B cell (primary cell): ENCODE results near the gene CDK10. TPM values are rescaled to one million over a fixed set of nuclear protein-coding genes. Genes with fewer than 3 reads are reported as not detected.

Experiments
- ATAC-seq: fragments of 200-7000 bp; cut with Tn5 transposase; one replicate; pipeline ENCODE4 v1.10.0; 2021; ENCODE audit warnings: low read depth, mild to moderate bottlenecking, moderate number of reproducible peaks, moderate library complexity
- CTCF ChIA-PET: fragments of 350-600 bp; sonication (Branson Sonifier 250); formaldehyde crosslinking; loops from one replicate; lab custom pipeline; 2021; ENCODE audit warnings: antibody characterized with exemption, inconsistent platforms; lab: Charles Lee
- POLR2A ChIA-PET: fragments of 350-600 bp; sonication (Branson Sonifier 250); formaldehyde crosslinking; loops from one replicate; lab custom pipeline; 2021; ENCODE audit warnings: antibody characterized with exemption; lab: Charles Lee
- DNase-seq: peaks from one replicate; pipeline ENCODE4 v3.0.0; 2013
- H2AFZ ChIP-seq: 2 replicates; pipeline ENCODE4 v1.6.1; 2012; ENCODE audit warnings: mild to moderate bottlenecking, low read depth, low read length; ENCODE audit not compliant: insufficient read depth, poor library complexity, severe bottlenecking
- H3K27ac ChIP-seq, 2 donors: 1 replicate in 1 of 2; 2 replicates in 1 of 2; pipeline ENCODE4 v1.5.1; 2012 to 2013; ENCODE audit warnings: low read length in 2 of 2, mild to moderate bottlenecking in 2 of 2, moderate library complexity in 1 of 2
- H3K27me3 ChIP-seq, 4 experiments: fragments of 200-600 bp in 1 of 4; sonication (generic) in 1 of 4; replicated peaks in 1 of 4; 1 replicate in 2 of 4; 2 replicates in 2 of 4; pipeline versions ENCODE4 v1.6.1 to v1.7.0; 2013 to 2016; ENCODE audit warnings: low read length in 3 of 4, mild to moderate bottlenecking in 2 of 4, mixed read lengths in 1 of 4, moderate library complexity in 1 of 4; ENCODE audit not compliant: insufficient read depth in 4 of 4, control insufficient read depth in 3 of 4; ENCODE audit errors: control extremely low read depth in 1 of 4
- H3K36me3 ChIP-seq, 2 experiments: replicated peaks in 1 of 2; 1 replicate in 1 of 2; 2 replicates in 1 of 2; pipeline versions ENCODE4 v1.6.1 to v1.7.1; 2013; ENCODE audit warnings: low read length in 1 of 2; ENCODE audit not compliant: insufficient read depth in 2 of 2, control insufficient read depth in 1 of 2; ENCODE audit errors: control extremely low read depth in 1 of 2, extremely low read depth in 1 of 2
- H3K4me1 ChIP-seq, 2 donors: fragments of 200-600 bp in 1 of 2; sonication (generic) in 1 of 2; 1 replicate in 1 of 2; 2 replicates in 1 of 2; pipeline versions ENCODE4 v1.5.1 to v1.6.1; 2013 to 2017; ENCODE audit warnings: low read length in 2 of 2; ENCODE audit not compliant: control insufficient read depth in 2 of 2, insufficient read depth in 2 of 2
- H3K4me2 ChIP-seq: replicated peaks from 2 replicates; pipeline ENCODE3; 2012; ENCODE audit warnings: mild to moderate bottlenecking, low read depth, low read length; ENCODE audit not compliant: poor library complexity, severe bottlenecking
- H3K4me3 ChIP-seq, 5 experiments: fragments of 200-600 bp in 1 of 5; sonication (generic) in 1 of 5; 1 replicate in 3 of 5; 2 replicates in 2 of 5; pipeline versions ENCODE4 v1.5.1 to v1.7.0; 2011 to 2016; ENCODE audit warnings: low read length in 4 of 5, mild to moderate bottlenecking in 4 of 5, low read depth in 2 of 5, control low read depth in 1 of 5, moderate library complexity in 1 of 5; ENCODE audit not compliant: insufficient read depth in 1 of 5; ENCODE audit errors: control extremely low read depth in 1 of 5, extremely low read depth in 1 of 5
- H3K79me2 ChIP-seq: fragments of 200-600 bp; sonication (generic); one replicate; pipeline ENCODE4 v1.6.0; 2016; ENCODE audit warnings: low read length; ENCODE audit not compliant: control insufficient read depth, insufficient read depth
- H3K9ac ChIP-seq: fragments of 200-600 bp; sonication (generic); 2 replicates; pipeline ENCODE4 v1.6.1; 2017; ENCODE audit warnings: mild to moderate bottlenecking, low read length, moderate library complexity
- H3K9me3 ChIP-seq, 3 donors: one replicate each; pipeline versions ENCODE4 v1.6.1 to v1.7.1; 2013; ENCODE audit warnings: low read length in 2 of 3; ENCODE audit not compliant: control insufficient read depth in 2 of 3, insufficient read depth in 1 of 3; ENCODE audit errors: control extremely low read depth in 1 of 3
- H4K20me1 ChIP-seq: 2 replicates; pipeline ENCODE4 v1.6.0; 2012; ENCODE audit warnings: mild to moderate bottlenecking, low read length; ENCODE audit not compliant: insufficient read depth, control insufficient read depth, poor library complexity, severe bottlenecking
- H3K27ac Mint-ChIP-seq: one replicate; pipeline ENCODE4 v1.8.0; 2021; ENCODE audit warnings: mixed read lengths
- H3K27me3 Mint-ChIP-seq: one replicate; pipeline ENCODE4 v1.8.0; 2021; ENCODE audit warnings: mixed read lengths
- H3K4me1 Mint-ChIP-seq: one replicate; pipeline ENCODE4 v1.8.0; 2021; ENCODE audit warnings: mixed read lengths
- H3K4me3 Mint-ChIP-seq: one replicate; pipeline ENCODE4 v1.8.0; 2021; ENCODE audit warnings: mixed read lengths
- H3K9me3 Mint-ChIP-seq: one replicate; pipeline ENCODE4 v1.8.0; 2022; ENCODE audit warnings: mixed read lengths; ENCODE audit not compliant: insufficient read depth
- EZH2 ChIP-seq: IDR thresholded peaks from 2 replicates; pipeline ENCODE4 v1.6.1; 2012; ENCODE audit warnings: borderline replicate concordance, low read depth, mild to moderate bottlenecking, moderate library complexity, low read length; ENCODE audit not compliant: insufficient read depth, poor library complexity, severe bottlenecking
- WGBS: methylation state at CpG from one replicate; pipeline ENCODE4 v1.1.5; 2013; ENCODE audit warnings: missing lambda C conversion rate; ENCODE audit not compliant: insufficient coverage; 5-methylcytosine and 5-hydroxymethylcytosine counted together
- intact Hi-C: fragments of 100-400 bp; cut with micrococcal nuclease; formaldehyde crosslinking; loops from one replicate; pipeline ENCODE4 v1.10.0; 2022
- polyA plus RNA-seq: library from polyadenylated mRNA; depleted of rRNA; stranded (reverse); fragments of >200 nt; gene quantifications from 2 replicates; pipeline ENCODE4 v1.2.3, GENCODE V29; 2012
- total RNA-seq, 2 donors: library from RNA; stranded (reverse); fragments of 120-200 nt in 1 of 2; gene quantifications; 1 replicate in 1 of 2; 2 replicates in 1 of 2; pipeline versions ENCODE4 v1.2.3 to v1.2.4, GENCODE V29; 2013 to 2022
- TF ChIP-seq, protein P1 (sequence below): fragments of 200-600 bp; IDR thresholded peaks from one replicate; pipeline ENCODE4 v1.8.0; 2022; ENCODE audit warnings: antibody characterized with exemption, mild to moderate bottlenecking

CDK10 gene
- total and polyA plus RNA-seq, 2 donors (not counting 1 experiment from before 2014, with no cell fraction given): 114 to 145 TPM

DNA sequence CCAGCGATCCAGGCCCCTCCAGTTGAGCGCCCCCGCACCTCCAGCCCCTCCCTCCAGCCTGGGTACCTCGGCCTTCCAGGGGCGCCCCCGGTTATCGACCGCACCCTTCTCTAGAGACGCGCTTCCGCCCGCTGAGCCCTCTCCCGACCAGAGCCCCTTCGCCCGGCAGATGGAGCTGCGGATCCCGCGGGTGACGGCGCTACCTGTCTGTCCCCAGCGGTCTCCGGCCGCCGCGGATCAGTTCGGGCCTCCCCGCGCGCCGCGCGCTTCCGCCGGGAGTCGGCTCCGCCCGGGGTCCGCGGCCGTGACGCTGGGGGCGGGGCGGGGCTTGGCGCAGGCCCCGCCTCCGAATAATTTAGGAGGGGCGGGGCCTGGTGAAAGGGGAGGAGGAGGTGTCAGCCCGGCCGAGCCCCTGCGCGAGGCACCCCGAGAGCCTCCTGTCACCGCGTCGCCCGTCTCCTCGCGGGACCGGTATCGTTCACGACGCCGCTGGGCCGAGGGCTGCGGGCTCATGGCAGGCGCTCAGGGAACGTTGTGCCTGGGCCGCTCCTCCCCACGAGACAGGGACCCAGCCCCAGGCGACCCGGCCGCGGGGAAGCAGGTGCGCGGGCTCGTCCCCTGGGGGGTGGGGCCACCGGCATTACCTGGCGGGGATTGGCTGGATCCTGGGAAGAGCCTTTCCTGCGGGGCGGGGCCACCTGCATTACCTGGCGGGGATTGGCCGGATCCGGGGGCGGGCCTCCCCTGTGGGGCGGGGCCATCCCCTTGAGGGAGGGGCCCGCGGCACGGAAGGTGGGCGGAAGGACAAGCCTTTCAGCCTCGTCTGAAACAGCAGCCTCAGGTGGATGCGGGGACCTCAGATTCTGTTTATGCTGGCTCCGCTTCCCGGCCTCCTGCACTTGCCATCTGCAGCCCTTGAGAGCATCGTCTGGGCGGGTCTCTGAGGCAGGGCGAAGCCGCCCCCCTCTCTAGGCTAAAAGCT is 15.2 kb downstream of the CDK10 start, which contains the start of gene SPATA2L:
Gene SPATA2L, minus strand, starts transcription at position 281 of the 982 bp plus-strand sequence. CDS start 473 bp downstream, outside the sequence.
- H3K4me3 ChIP-seq: peak within 1 kb of the TSS; percentile 17 to 73 (median 68)
- DNase-seq (peak; percentile 98), ATAC-seq (peak; percentile 81)
- peak within 1 kb of the TSS; percentile 91 for H3K27ac Mint-ChIP-seq
- CTCF ChIA-PET: interaction anchor here (0.5 to 3.3 kb wide), 9 partner anchors 11 to 496 kb away, joined by 3 to 35 read pairs (median 3); no protein-coding TSS in a partner anchor
- H3K9ac ChIP-seq: peak within 1 kb of the TSS; percentile 61
- no peak for TF ChIP-seq EZH2
- TF ChIP-seq, protein P1, sequence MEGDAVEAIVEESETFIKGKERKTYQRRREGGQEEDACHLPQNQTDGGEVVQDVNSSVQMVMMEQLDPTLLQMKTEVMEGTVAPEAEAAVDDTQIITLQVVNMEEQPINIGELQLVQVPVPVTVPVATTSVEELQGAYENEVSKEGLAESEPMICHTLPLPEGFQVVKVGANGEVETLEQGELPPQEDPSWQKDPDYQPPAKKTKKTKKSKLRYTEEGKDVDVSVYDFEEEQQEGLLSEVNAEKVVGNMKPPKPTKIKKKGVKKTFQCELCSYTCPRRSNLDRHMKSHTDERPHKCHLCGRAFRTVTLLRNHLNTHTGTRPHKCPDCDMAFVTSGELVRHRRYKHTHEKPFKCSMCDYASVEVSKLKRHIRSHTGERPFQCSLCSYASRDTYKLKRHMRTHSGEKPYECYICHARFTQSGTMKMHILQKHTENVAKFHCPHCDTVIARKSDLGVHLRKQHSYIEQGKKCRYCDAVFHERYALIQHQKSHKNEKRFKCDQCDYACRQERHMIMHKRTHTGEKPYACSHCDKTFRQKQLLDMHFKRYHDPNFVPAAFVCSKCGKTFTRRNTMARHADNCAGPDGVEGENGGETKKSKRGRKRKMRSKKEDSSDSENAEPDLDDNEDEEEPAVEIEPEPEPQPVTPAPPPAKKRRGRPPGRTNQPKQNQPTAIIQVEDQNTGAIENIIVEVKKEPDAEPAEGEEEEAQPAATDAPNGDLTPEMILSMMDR: no peak
- H3K27me3 ChIP-seq: no peaks in the 10 kb centered on the region
- peaks cover 0 to 4% of the 10 kb centered on the region in 2 experiments for H3K36me3 ChIP-seq
- H3K9me3 Mint-ChIP-seq: no peaks in the 10 kb centered on the region
- H2AFZ ChIP-seq: peak within 1 kb of the TSS; percentile 94
- H3K79me2 ChIP-seq: peaks cover 9% of the 10 kb centered on the region
- H3K27me3 Mint-ChIP-seq: no peaks in the 10 kb centered on the region
- peaks cover 21 to 32% of the 10 kb centered on the region in 2 donors for H3K4me1 ChIP-seq
- peak within 1 kb of the TSS; percentile 85 for H3K4me3 Mint-ChIP-seq
- POLR2A ChIA-PET: interaction anchor here (0.6 to 1.8 kb wide), 4 partner anchors 15 to 174 kb away, joined by 3 to 13 read pairs (median 6); partner anchors contain the start of genes CDK10 and TCF25
- intact Hi-C loops: loop anchor here (1.0 to 10.0 kb wide), 7 partner anchors 10 to 214 kb away; partner anchors contain the start of gene FANCA
- peaks cover 20% of the 10 kb centered on the region for H3K4me1 Mint-ChIP-seq
- peak within 1 kb of the TSS; percentile 96 for H3K4me2 ChIP-seq
- H3K27ac ChIP-seq: peak within 1 kb of the TSS; percentile 82 to 87
- under 1% methylated on average over 94 of the region's 97 CpGs for WGBS
- no peaks in the 10 kb centered on the region for H3K9me3 ChIP-seq
- H4K20me1 ChIP-seq: peaks cover 32% of the 10 kb centered on the region
